NB4 (cell line): Measurements from ENCODE around the gene SNX17.

ENCODE experiments used
- DNase-seq: peaks from one replicate; pipeline ENCODE4 v3.0.0; 2010; ENCODE audit warnings: low read depth
- H3K4me3 ChIP-seq: one replicate; pipeline ENCODE4 v1.5.1; 2011; ENCODE audit warnings: mild to moderate bottlenecking, low read depth, low read length, moderate library complexity
- MYC ChIP-seq: IDR thresholded peaks from 2 replicates; pipeline ENCODE4 v1.6.1; 2011; ENCODE audit warnings: low read depth, low read length
- POLR2A ChIP-seq: IDR thresholded peaks from 2 replicates; pipeline ENCODE4 v1.6.1; 2011; ENCODE audit warnings: mild to moderate bottlenecking; ENCODE audit not compliant: insufficient read length; ENCODE audit errors: extremely low read depth
- TF ChIP-seq, protein P1 (sequence below): IDR thresholded peaks from one replicate; pipeline ENCODE4 v1.5.1; 2012; ENCODE audit warnings: low read depth, low read length
- TF ChIP-seq, protein P2 (sequence below): IDR thresholded peaks from 2 replicates; pipeline ENCODE4 v1.6.1; 2011; ENCODE audit warnings: low read depth, low read length

Gene SNX17

DNA sequence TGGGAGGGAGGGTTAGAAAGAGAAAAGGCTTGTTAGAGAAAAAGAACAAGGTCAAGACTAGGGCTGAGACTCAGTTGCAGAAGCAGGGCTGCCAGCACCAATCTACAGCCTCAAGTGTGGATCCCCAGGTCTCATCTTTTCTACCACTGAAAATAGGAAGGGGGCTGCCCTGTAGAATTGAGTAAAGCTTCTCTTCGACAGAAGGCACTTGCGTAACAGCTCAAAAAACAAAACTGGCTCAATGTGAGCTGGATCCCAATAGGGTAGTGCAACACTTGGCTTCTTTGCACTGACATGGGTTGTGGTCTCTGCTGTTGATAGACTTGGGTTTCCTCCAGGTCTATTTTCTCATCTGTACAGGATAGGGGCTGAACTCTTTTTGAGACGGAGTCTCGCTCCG, 45.7 kb upstream of the SNX17 start:
- peak; percentile 80 for DNase-seq
- no peak overlapping the region for H3K4me3 ChIP-seq
- TF ChIP-seq, protein P1, sequence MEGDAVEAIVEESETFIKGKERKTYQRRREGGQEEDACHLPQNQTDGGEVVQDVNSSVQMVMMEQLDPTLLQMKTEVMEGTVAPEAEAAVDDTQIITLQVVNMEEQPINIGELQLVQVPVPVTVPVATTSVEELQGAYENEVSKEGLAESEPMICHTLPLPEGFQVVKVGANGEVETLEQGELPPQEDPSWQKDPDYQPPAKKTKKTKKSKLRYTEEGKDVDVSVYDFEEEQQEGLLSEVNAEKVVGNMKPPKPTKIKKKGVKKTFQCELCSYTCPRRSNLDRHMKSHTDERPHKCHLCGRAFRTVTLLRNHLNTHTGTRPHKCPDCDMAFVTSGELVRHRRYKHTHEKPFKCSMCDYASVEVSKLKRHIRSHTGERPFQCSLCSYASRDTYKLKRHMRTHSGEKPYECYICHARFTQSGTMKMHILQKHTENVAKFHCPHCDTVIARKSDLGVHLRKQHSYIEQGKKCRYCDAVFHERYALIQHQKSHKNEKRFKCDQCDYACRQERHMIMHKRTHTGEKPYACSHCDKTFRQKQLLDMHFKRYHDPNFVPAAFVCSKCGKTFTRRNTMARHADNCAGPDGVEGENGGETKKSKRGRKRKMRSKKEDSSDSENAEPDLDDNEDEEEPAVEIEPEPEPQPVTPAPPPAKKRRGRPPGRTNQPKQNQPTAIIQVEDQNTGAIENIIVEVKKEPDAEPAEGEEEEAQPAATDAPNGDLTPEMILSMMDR, result no peak
- TF ChIP-seq, protein P2, sequence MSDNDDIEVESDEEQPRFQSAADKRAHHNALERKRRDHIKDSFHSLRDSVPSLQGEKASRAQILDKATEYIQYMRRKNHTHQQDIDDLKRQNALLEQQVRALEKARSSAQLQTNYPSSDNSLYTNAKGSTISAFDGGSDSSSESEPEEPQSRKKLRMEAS, result no peak
- TF ChIP-seq POLR2A, result no peak
- no peak for TF ChIP-seq MYC

DNA sequence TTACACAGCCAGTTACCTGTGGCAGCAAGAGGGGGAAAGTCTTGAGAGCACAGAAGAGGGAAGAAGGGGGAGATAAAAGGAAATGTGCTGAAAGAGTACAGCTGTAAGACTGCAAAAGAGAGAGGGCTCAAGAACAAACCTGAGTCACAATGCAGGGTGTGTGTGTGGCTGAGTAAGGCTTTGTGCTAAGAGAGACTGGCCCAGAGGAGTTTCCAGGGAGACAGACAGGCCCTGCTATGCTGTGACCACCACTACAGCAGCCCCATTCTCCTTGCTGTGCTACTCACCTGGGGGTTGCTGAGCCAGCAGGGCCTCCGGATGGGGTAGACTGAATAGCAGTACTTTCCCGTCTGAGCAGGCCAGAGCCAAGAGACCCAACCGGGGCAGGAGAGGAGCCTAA, 35.1 kb upstream of the SNX17 start:
- no peak for DNase-seq
- TF ChIP-seq, protein P2, result no peak
- TF ChIP-seq POLR2A, result no peak
- TF ChIP-seq MYC, result no peak
- TF ChIP-seq, protein P1, result no peak
- no peak overlapping the region for H3K4me3 ChIP-seq

DNA sequence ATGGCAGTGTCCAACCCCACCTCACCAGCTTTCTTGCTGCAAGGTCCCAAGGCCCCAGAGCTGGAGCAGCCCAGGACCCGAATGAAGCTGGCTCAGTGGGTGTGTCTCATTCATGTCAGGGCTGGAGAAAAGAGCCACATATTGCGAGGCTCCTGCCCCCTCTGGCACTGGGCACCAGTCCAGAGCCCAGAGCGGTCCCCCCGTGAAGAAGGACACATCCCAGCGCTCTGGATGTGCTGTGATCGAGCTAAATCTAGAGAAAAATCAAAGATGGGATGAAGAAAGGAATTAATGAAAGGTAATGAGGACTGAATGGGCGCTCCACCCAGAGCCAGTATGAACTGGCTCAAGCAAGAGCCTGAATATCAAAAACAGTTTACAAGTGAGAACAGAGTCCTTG, 34.2 kb upstream of the SNX17 start:
- H3K4me3 ChIP-seq, result no peak overlapping the region
- TF ChIP-seq MYC (no peak), POLR2A (no peak)
- TF ChIP-seq, protein P2, result no peak
- TF ChIP-seq, protein P1, result no peak
- DNase-seq, result no peak

DNA sequence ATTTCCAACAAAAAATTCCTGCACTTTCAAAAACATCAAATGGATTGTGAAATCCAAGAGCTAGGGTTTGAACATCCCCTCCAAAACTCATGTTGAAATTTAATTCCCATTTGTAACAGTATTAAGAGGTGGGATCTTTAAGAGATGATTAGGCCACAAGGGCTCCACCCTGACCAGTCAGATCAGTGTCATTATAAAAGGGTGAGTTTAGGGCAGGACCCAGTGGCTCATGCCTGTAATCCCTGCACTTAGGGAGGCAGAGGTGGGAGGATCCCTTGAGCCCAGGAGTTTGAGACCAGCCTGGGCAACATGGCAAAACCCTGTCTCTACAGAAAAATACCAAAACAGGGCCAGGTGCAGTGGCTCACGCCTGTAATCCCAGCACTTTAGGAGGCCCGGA, 22.8 kb upstream of the SNX17 start:
- no peak for DNase-seq
- H3K4me3 ChIP-seq, result no peak overlapping the region
- TF ChIP-seq POLR2A (no peak), MYC (no peak)
- TF ChIP-seq, protein P1, result no peak
- TF ChIP-seq, protein P2, result no peak

DNA sequence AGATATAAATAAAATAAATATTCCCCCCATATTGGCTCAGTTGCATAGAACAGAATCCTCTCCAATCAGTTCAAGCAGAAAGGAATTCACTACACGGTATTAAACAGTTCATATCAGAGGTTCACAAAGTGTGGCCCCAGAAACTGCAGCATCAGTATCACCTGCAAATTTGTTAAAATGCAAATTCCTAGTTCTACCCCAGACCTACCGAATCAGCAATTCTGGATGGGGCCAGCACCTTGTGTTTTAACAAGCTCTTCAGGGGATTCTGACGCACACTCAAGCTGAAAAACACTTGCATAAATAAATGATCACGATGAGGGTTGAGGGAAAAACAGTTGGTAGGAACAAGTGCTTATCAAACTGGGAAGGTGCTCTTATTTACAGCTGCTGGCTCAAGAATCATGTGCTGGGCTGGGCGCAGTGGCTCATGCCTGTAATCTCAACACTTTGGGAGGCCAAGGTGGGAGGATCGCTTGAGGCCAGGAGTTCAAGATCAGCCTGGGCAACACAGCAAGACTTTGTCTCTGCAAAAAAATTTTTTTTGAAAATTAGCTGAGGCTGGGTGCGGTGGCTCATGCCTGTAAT, 20.2 kb upstream of the SNX17 start:
- H3K4me3 ChIP-seq, result no peak overlapping the region
- TF ChIP-seq MYC, result no peak
- TF ChIP-seq, protein P1, result no peak
- TF ChIP-seq, protein P2, result no peak
- TF ChIP-seq POLR2A, result no peak
- no peak for DNase-seq
